Fibroblast of the conjunctiva (primary cell): Measurements from ENCODE around the gene PRPF19.

Experiments used
- DNase-seq: peaks from one replicate; pipeline ENCODE4 v3.0.0-alpha.2; 2010; ENCODE audit warnings: low read depth

PRPF19 gene

GRCh38 chr11:60905047-60905446 lies 1.3 kb downstream of the PRPF19 start:
- no peak for DNase-seq

GRCh38 chr11:60902625-60903024 lies 3.8 kb downstream of the PRPF19 start:
- DNase-seq: no peak

GRCh38 chr11:60900673-60901404 lies 5.5 kb downstream of the PRPF19 start:
- DNase-seq: no peak

- DNase-seq: no peak
Measured at GRCh38 chr11:60899977-60900376, 6.4 kb downstream of the PRPF19 start.

- DNase-seq: peak; percentile 52
Measured at GRCh38 chr11:60899046-60899936, 7.1 kb downstream of the PRPF19 start.

GRCh38 chr11:60897496-60897895 lies 8.9 kb downstream of the PRPF19 start:
- DNase-seq: no peak

GRCh38 chr11:60895687-60896086 lies 10.7 kb downstream of the PRPF19 start:
- no peak for DNase-seq

GRCh38 chr11:60891103-60891741 lies 15.2 kb downstream of the PRPF19 start:
- no peak for DNase-seq

- no peak for DNase-seq
Measured at GRCh38 chr11:60890696-60891095, 15.7 kb downstream of the PRPF19 start.

GRCh38 chr11:60889869-60890311 lies 16.5 kb downstream of the PRPF19 start:
- DNase-seq: no peak

- no peak for DNase-seq
Measured at GRCh38 chr11:60887556-60887955, 18.8 kb downstream of the PRPF19 start.

GRCh38 chr11:60880643-60881282 lies 25.6 kb downstream of the PRPF19 start:
- no peak for DNase-seq

GRCh38 chr11:60879971-60880588 lies 26.3 kb downstream of the PRPF19 start:
- no peak for DNase-seq

GRCh38 chr11:60879104-60879503 lies 27.3 kb downstream of the PRPF19 start:
- no peak for DNase-seq

GRCh38 chr11:60878245-60879101 lies 27.9 kb downstream of the PRPF19 start:
- DNase-seq: no peak

GRCh38 chr11:60876168-60876485 lies 30.3 kb downstream of the PRPF19 start:
- no peak for DNase-seq

- DNase-seq: no peak
Measured at GRCh38 chr11:60875366-60876167, 30.8 kb downstream of the PRPF19 start.

GRCh38 chr11:60874421-60875365 lies 31.7 kb downstream of the PRPF19 start:
- DNase-seq: no peak

GRCh38 chr11:60873533-60873932 lies 32.9 kb downstream of the PRPF19 start:
- DNase-seq: no peak
